ENCODE results near the gene SULT6B1.
"Not testable (repeated sequence)": the region's sequence is repeated elsewhere in the genome, so short reads cannot be mapped to it uniquely, and the experiment has no call there.

SULT6B1 gene

GRCh38 chr2:37219046-37219445 is 30.6 kb upstream of the SULT6B1 start:
- no peaks in the 10 kb centered on the region for H3K27me3 ChIP-seq (ENCODE audit: control insufficient read depth in 2 of 2, insufficient read depth in 2 of 2, low read length in 2 of 2)
- H3K9me3 ChIP-seq (ENCODE audit: control insufficient read depth in 2 of 2, low read length in 2 of 2), result no peaks in the 10 kb centered on the region
- no peaks in the 10 kb centered on the region for H3K4me1 ChIP-seq (ENCODE audit: control insufficient read depth in 2 of 2, insufficient read depth in 2 of 2, low read length in 2 of 2)
- H3K4me3 ChIP-seq (ENCODE audit: low read length in 2 of 2), result no peak overlapping the region
- no peak overlapping the region for H3K27ac ChIP-seq (ENCODE audit: low read depth in 2 of 2, low read length in 2 of 2)
- H3K36me3 ChIP-seq (ENCODE audit: control insufficient read depth in 2 of 2, insufficient read depth in 2 of 2, low read length in 2 of 2), result peaks cover 58 to 68% of the 10 kb centered on the region in 2 donors
- H3K9ac ChIP-seq (ENCODE audit: low read depth in 1 of 2, low read length in 2 of 2), result no peak overlapping the region

GRCh38 chr2:37215250-37215649 is 26.8 kb upstream of the SULT6B1 start:
- Histone ChIP-seq H3K9me3 (ENCODE audit: control insufficient read depth in 2 of 2, low read length in 2 of 2) (no peaks in the 10 kb centered on the region), H3K27me3 (ENCODE audit: control insufficient read depth in 2 of 2, insufficient read depth in 2 of 2, low read length in 2 of 2) (no peaks in the 10 kb centered on the region), H3K4me1 (ENCODE audit: control insufficient read depth in 2 of 2, insufficient read depth in 2 of 2, low read length in 2 of 2) (no peaks in the 10 kb centered on the region), H3K27ac (ENCODE audit: low read depth in 2 of 2, low read length in 2 of 2) (no peak overlapping the region), H3K9ac (ENCODE audit: low read depth in 1 of 2, low read length in 2 of 2) (no peak overlapping the region), H3K4me3 (ENCODE audit: low read length in 2 of 2) (no peak overlapping the region), H3K36me3 (ENCODE audit: control insufficient read depth in 2 of 2, insufficient read depth in 2 of 2, low read length in 2 of 2) (peaks cover 53 to 78% of the 10 kb centered on the region in 2 donors)

- peaks cover 60 to 89% of the 10 kb centered on the region in 2 donors for H3K36me3 ChIP-seq (ENCODE audit: control insufficient read depth in 2 of 2, insufficient read depth in 2 of 2, low read length in 2 of 2)
- no peak overlapping the region for H3K27ac ChIP-seq (ENCODE audit: low read depth in 2 of 2, low read length in 2 of 2)
- H3K9ac ChIP-seq (ENCODE audit: low read depth in 1 of 2, low read length in 2 of 2), result no peak overlapping the region
- H3K4me1 ChIP-seq (ENCODE audit: control insufficient read depth in 2 of 2, insufficient read depth in 2 of 2, low read length in 2 of 2), result no peaks in the 10 kb centered on the region
- no peaks in the 10 kb centered on the region for H3K27me3 ChIP-seq (ENCODE audit: control insufficient read depth in 2 of 2, insufficient read depth in 2 of 2, low read length in 2 of 2)
- H3K4me3 ChIP-seq (ENCODE audit: low read length in 2 of 2), result no peak overlapping the region
- no peaks in the 10 kb centered on the region for H3K9me3 ChIP-seq (ENCODE audit: control insufficient read depth in 2 of 2, low read length in 2 of 2)
Observed at GRCh38 chr2:37211939-37212338, 23.5 kb upstream of the SULT6B1 start.

- Histone ChIP-seq H3K9me3 (ENCODE audit: control insufficient read depth in 2 of 2, low read length in 2 of 2) (no peaks in the 10 kb centered on the region), H3K27me3 (ENCODE audit: control insufficient read depth in 2 of 2, insufficient read depth in 2 of 2, low read length in 2 of 2) (no peaks in the 10 kb centered on the region), H3K4me3 (ENCODE audit: low read length in 2 of 2) (no peak overlapping the region), H3K9ac (ENCODE audit: low read depth in 1 of 2, low read length in 2 of 2) (no peak overlapping the region), H3K36me3 (ENCODE audit: control insufficient read depth in 2 of 2, insufficient read depth in 2 of 2, low read length in 2 of 2) (peaks cover 60 to 88% of the 10 kb centered on the region in 2 donors), H3K27ac (ENCODE audit: low read depth in 2 of 2, low read length in 2 of 2) (no peak overlapping the region), H3K4me1 (ENCODE audit: control insufficient read depth in 2 of 2, insufficient read depth in 2 of 2, low read length in 2 of 2) (no peaks in the 10 kb centered on the region)
Observed at GRCh38 chr2:37211212-37211611, 22.7 kb upstream of the SULT6B1 start.

- not testable (repeated sequence) for H3K27me3 ChIP-seq (ENCODE audit: control insufficient read depth in 2 of 2, insufficient read depth in 2 of 2, low read length in 2 of 2); H3K4me1 ChIP-seq (ENCODE audit: control insufficient read depth in 2 of 2, insufficient read depth in 2 of 2, low read length in 2 of 2); H3K9ac ChIP-seq (ENCODE audit: low read depth in 1 of 2, low read length in 2 of 2); H3K4me3 ChIP-seq (ENCODE audit: low read length in 2 of 2); H3K27ac ChIP-seq (ENCODE audit: low read depth in 2 of 2, low read length in 2 of 2); H3K9me3 ChIP-seq (ENCODE audit: control insufficient read depth in 2 of 2, low read length in 2 of 2)
- peaks cover 58 to 77% of the 10 kb centered on the region in 2 donors for H3K36me3 ChIP-seq (ENCODE audit: control insufficient read depth in 2 of 2, insufficient read depth in 2 of 2, low read length in 2 of 2)
Observed at GRCh38 chr2:37206760-37207159, 18.3 kb upstream of the SULT6B1 start.

GRCh38 chr2:37205689-37206341 is 17.3 kb upstream of the SULT6B1 start:
- H3K9me3 ChIP-seq (ENCODE audit: control insufficient read depth in 2 of 2, low read length in 2 of 2), result no peaks in the 10 kb centered on the region
- H3K36me3 ChIP-seq (ENCODE audit: control insufficient read depth in 2 of 2, insufficient read depth in 2 of 2, low read length in 2 of 2), result peaks cover 55 to 76% of the 10 kb centered on the region in 2 donors
- H3K9ac ChIP-seq (ENCODE audit: low read depth in 1 of 2, low read length in 2 of 2), result no peak overlapping the region
- H3K4me3 ChIP-seq (ENCODE audit: low read length in 2 of 2), result no peak overlapping the region
- no peaks in the 10 kb centered on the region for H3K27me3 ChIP-seq (ENCODE audit: control insufficient read depth in 2 of 2, insufficient read depth in 2 of 2, low read length in 2 of 2)
- no peak overlapping the region for H3K27ac ChIP-seq (ENCODE audit: low read depth in 2 of 2, low read length in 2 of 2)
- no peaks in the 10 kb centered on the region for H3K4me1 ChIP-seq (ENCODE audit: control insufficient read depth in 2 of 2, insufficient read depth in 2 of 2, low read length in 2 of 2)

- H3K9me3 ChIP-seq (ENCODE audit: control insufficient read depth in 2 of 2, low read length in 2 of 2); H3K4me3 ChIP-seq (ENCODE audit: low read length in 2 of 2); H3K27me3 ChIP-seq (ENCODE audit: control insufficient read depth in 2 of 2, insufficient read depth in 2 of 2, low read length in 2 of 2); H3K4me1 ChIP-seq (ENCODE audit: control insufficient read depth in 2 of 2, insufficient read depth in 2 of 2, low read length in 2 of 2); H3K27ac ChIP-seq (ENCODE audit: low read depth in 2 of 2, low read length in 2 of 2); H3K9ac ChIP-seq (ENCODE audit: low read depth in 1 of 2, low read length in 2 of 2): not testable (repeated sequence)
- peaks cover 48 to 73% of the 10 kb centered on the region in 2 donors for H3K36me3 ChIP-seq (ENCODE audit: control insufficient read depth in 2 of 2, insufficient read depth in 2 of 2, low read length in 2 of 2)
Observed at GRCh38 chr2:37205071-37205661, 16.7 kb upstream of the SULT6B1 start.

GRCh38 chr2:37203708-37204107 is 15.2 kb upstream of the SULT6B1 start:
- Histone ChIP-seq H3K27me3 (ENCODE audit: control insufficient read depth in 2 of 2, insufficient read depth in 2 of 2, low read length in 2 of 2) (no peaks in the 10 kb centered on the region), H3K9me3 (ENCODE audit: control insufficient read depth in 2 of 2, low read length in 2 of 2) (no peaks in the 10 kb centered on the region), H3K36me3 (ENCODE audit: control insufficient read depth in 2 of 2, insufficient read depth in 2 of 2, low read length in 2 of 2) (peaks cover 35 to 59% of the 10 kb centered on the region in 2 donors)

GRCh38 chr2:37201766-37202165 is 13.3 kb upstream of the SULT6B1 start:
- Histone ChIP-seq H3K36me3 (ENCODE audit: control insufficient read depth in 2 of 2, insufficient read depth in 2 of 2, low read length in 2 of 2) (peaks cover 30 to 43% of the 10 kb centered on the region in 2 donors), H3K4me1 (ENCODE audit: control insufficient read depth in 2 of 2, insufficient read depth in 2 of 2, low read length in 2 of 2) (peaks cover 5 to 10% of the 10 kb centered on the region in 2 donors), H3K9me3 (ENCODE audit: control insufficient read depth in 2 of 2, low read length in 2 of 2) (no peaks in the 10 kb centered on the region), H3K9ac (ENCODE audit: low read depth in 1 of 2, low read length in 2 of 2) (no peak overlapping the region), H3K27me3 (ENCODE audit: control insufficient read depth in 2 of 2, insufficient read depth in 2 of 2, low read length in 2 of 2) (no peaks in the 10 kb centered on the region), H3K27ac (ENCODE audit: low read depth in 2 of 2, low read length in 2 of 2) (no peak overlapping the region), H3K4me3 (ENCODE audit: low read length in 2 of 2) (no peak overlapping the region)

More at GRCh38 chr2:37203708-37204107, 15.2 kb upstream of the SULT6B1 start:
- Histone ChIP-seq H3K4me3 (ENCODE audit: low read length in 2 of 2) (no peak overlapping the region), H3K27ac (ENCODE audit: low read depth in 2 of 2, low read length in 2 of 2) (no peak overlapping the region), H3K9ac (ENCODE audit: low read depth in 1 of 2, low read length in 2 of 2) (no peak overlapping the region), H3K4me1 (ENCODE audit: control insufficient read depth in 2 of 2, insufficient read depth in 2 of 2, low read length in 2 of 2) (no peaks in the 10 kb centered on the region)

GRCh38 chr2:37201208-37201607 is 12.7 kb upstream of the SULT6B1 start:
- Histone ChIP-seq H3K36me3 (ENCODE audit: control insufficient read depth in 2 of 2, insufficient read depth in 2 of 2, low read length in 2 of 2) (peaks cover 25 to 38% of the 10 kb centered on the region in 2 donors), H3K9ac (ENCODE audit: low read depth in 1 of 2, low read length in 2 of 2) (no peak overlapping the region), H3K9me3 (ENCODE audit: control insufficient read depth in 2 of 2, low read length in 2 of 2) (no peaks in the 10 kb centered on the region), H3K4me3 (ENCODE audit: low read length in 2 of 2) (no peak overlapping the region), H3K27ac (ENCODE audit: low read depth in 2 of 2, low read length in 2 of 2) (no peak overlapping the region), H3K27me3 (ENCODE audit: control insufficient read depth in 2 of 2, insufficient read depth in 2 of 2, low read length in 2 of 2) (no peaks in the 10 kb centered on the region), H3K4me1 (ENCODE audit: control insufficient read depth in 2 of 2, insufficient read depth in 2 of 2, low read length in 2 of 2) (peaks cover 5 to 10% of the 10 kb centered on the region in 2 donors)
